Suprapubic skin (tissue), 4 donors: ENCODE data around the gene BTBD7.

ENCODE experiments used
- EP300 ChIP-seq: sonication (generic); formaldehyde crosslinking; IDR thresholded peaks from one replicate; pipeline ENCODE4 v1.6.1; 2017; ENCODE audit warnings: antibody characterized with exemption
- POLR2A ChIP-seq, 2 donors: fragments of 450-650 bp; IDR thresholded peaks; one replicate each; pipeline ENCODE4 v1.6.1; 2017; ENCODE audit warnings: antibody characterized with exemption in 2 of 2, mild to moderate bottlenecking in 2 of 2, moderate library complexity in 2 of 2
- POLR2AphosphoS5 ChIP-seq, 3 donors: sonication (generic); formaldehyde crosslinking; IDR thresholded peaks; one replicate each; pipeline ENCODE4 v1.6.1; 2017; ENCODE audit warnings: antibody characterized with exemption in 3 of 3
- TF ChIP-seq, protein P1 (sequence below), 2 donors: fragments of 200-600 bp in 1 of 2; fragments of 450-650 bp in 1 of 2; sonication (generic) in 1 of 2; IDR thresholded peaks; one replicate each; pipeline ENCODE4 v1.5.1; 2016 to 2019; ENCODE audit warnings: antibody characterized with exemption in 2 of 2, mild to moderate bottlenecking in 1 of 2, moderate library complexity in 1 of 2

DNA sequence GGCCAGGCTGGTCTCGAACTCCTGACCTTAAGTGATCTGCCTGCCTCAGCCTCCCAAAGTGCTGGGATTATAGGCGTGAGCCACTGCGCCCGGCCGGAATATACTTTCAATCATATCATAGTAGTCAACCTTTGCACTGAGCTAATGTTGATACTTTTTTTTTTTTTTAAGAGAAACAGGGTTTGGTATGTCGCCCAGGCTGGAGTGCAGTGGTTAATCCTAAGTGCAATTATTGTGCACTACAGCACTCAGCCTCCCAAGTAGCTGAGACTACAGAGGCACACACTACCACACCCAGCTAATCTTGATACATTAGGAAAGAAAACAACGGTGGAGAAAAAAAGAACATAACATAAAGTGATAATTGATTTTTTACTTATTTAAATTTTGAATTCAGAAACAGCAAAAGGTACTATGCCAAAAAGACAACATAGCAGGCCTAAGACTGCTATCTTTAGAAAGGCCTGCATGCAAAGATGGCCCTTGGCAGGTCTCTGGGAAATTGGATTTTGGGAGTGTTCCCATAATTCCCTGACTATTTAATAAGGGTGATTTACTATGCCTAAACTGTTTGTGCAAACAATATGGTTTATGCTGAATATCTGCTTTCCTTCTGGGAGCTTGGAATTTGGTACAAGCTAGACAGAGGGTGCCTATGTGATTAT is 15.5 kb downstream of the BTBD7 start:
- TF ChIP-seq, protein P1, sequence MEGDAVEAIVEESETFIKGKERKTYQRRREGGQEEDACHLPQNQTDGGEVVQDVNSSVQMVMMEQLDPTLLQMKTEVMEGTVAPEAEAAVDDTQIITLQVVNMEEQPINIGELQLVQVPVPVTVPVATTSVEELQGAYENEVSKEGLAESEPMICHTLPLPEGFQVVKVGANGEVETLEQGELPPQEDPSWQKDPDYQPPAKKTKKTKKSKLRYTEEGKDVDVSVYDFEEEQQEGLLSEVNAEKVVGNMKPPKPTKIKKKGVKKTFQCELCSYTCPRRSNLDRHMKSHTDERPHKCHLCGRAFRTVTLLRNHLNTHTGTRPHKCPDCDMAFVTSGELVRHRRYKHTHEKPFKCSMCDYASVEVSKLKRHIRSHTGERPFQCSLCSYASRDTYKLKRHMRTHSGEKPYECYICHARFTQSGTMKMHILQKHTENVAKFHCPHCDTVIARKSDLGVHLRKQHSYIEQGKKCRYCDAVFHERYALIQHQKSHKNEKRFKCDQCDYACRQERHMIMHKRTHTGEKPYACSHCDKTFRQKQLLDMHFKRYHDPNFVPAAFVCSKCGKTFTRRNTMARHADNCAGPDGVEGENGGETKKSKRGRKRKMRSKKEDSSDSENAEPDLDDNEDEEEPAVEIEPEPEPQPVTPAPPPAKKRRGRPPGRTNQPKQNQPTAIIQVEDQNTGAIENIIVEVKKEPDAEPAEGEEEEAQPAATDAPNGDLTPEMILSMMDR (IDR thresholded peaks at IDR 0.05) = no peak
- TF ChIP-seq POLR2A (IDR thresholded peaks at IDR 0.05) (no peak), POLR2AphosphoS5 (IDR thresholded peaks at IDR 0.05) (no peak), EP300 (no peak)
